HEK293 (cell line): ENCODE results near the gene GHRH.

Experiments
- CTCF ChIA-PET: fragments of 350-600 bp; formaldehyde crosslinking; extraction: SDS; loops from one replicate; lab custom pipeline; 2021; ENCODE audit warnings: antibody characterized with exemption; lab: Yijun Ruan, JAX
- POLR2A ChIA-PET: fragments of 300-600 bp; formaldehyde crosslinking; extraction: SDS; loops from one replicate; lab custom pipeline; 2020; ENCODE audit warnings: antibody characterized with exemption, inconsistent platforms; lab: Yijun Ruan, JAX
- H3K27ac ChIP-seq: fragments of 200-500 bp; sonication (Bioruptor generic); 2 replicates; pipeline ENCODE4 v1.5.1; 2014; ENCODE audit warnings: low read depth, low read length, control low read depth, inconsistent platforms; ENCODE audit errors: extremely low read depth
- H3K36me3 ChIP-seq, 2 experiments: fragments of 200-500 bp in 1 of 2; sonication (Bioruptor generic) in 1 of 2; 1 replicate in 1 of 2; 2 replicates in 1 of 2; pipeline ENCODE4 v1.5.1; 2014 to 2017; ENCODE audit warnings: inconsistent platforms in 2 of 2, low read length in 2 of 2; ENCODE audit not compliant: control insufficient read depth in 2 of 2, insufficient read depth in 1 of 2
- H3K4me1 ChIP-seq: fragments of 200-500 bp; sonication (Bioruptor generic); 2 replicates; pipeline ENCODE4 v1.5.1; 2014; ENCODE audit warnings: mild to moderate bottlenecking, low read length, inconsistent platforms; ENCODE audit not compliant: control insufficient read depth, insufficient read depth
- H3K4me3 ChIP-seq: 2 replicates; pipeline ENCODE4 v1.5.1; 2011; ENCODE audit warnings: low read depth, mild to moderate bottlenecking, control low read depth, low read length, moderate library complexity
- H3K9me3 ChIP-seq: fragments of 200-500 bp; sonication (Bioruptor generic); 2 replicates; pipeline ENCODE4 v1.5.1; 2014; ENCODE audit warnings: low read depth, low read length, inconsistent platforms; ENCODE audit not compliant: control insufficient read depth, insufficient read depth
- REST ChIP-seq: fragments of 450-650 bp; formaldehyde crosslinking; IDR thresholded peaks from 2 replicates; pipeline ENCODE4 v1.5.1; 2016; ENCODE audit warnings: missing biosample characterization, missing genetic modification characterization
- SETDB1 ChIP-seq: IDR thresholded peaks from one replicate; pipeline ENCODE4 v1.6.1; 2017; ENCODE audit warnings: mild to moderate bottlenecking, low read length, moderate library complexity, mixed read lengths; ENCODE audit not compliant: insufficient read length
- TCF7L2 ChIP-seq: IDR thresholded peaks from 2 replicates; pipeline ENCODE4 v1.6.1; 2011; ENCODE audit warnings: low read depth, mild to moderate bottlenecking, inconsistent platforms, low read length, moderate library complexity, borderline replicate concordance
- TRIM28 ChIP-seq: IDR thresholded peaks from 2 replicates; pipeline ENCODE4 v1.6.1; 2011; ENCODE audit warnings: low read length, control low read depth, borderline replicate concordance
- ZNF211 ChIP-seq: fragments of 450-650 bp; formaldehyde crosslinking; IDR thresholded peaks from 2 replicates; pipeline ENCODE4 v1.5.1; 2016; ENCODE audit warnings: low read depth, missing biosample characterization, missing genetic modification characterization
- ZNF404 ChIP-seq: fragments of 450-650 bp; formaldehyde crosslinking; IDR thresholded peaks from 2 replicates; pipeline ENCODE4 v1.5.1; 2017; ENCODE audit warnings: missing biosample characterization, missing genetic modification characterization
- ZNF416 ChIP-seq: fragments of 450-650 bp; formaldehyde crosslinking; IDR thresholded peaks from 2 replicates; pipeline ENCODE4 v1.5.1; 2016; ENCODE audit warnings: missing biosample characterization, missing genetic modification characterization
- ZNF48 ChIP-seq: fragments of 450-650 bp; formaldehyde crosslinking; IDR thresholded peaks from 2 replicates; pipeline ENCODE4 v1.5.1; 2016; ENCODE audit warnings: missing biosample characterization, missing genetic modification characterization
- ZNF555 ChIP-seq: fragments of 450-650 bp; formaldehyde crosslinking; conservative IDR thresholded peaks from 2 replicates; pipeline ENCODE4 v1.5.1; 2017; ENCODE audit warnings: missing biosample characterization, mild to moderate bottlenecking, missing genetic modification characterization, inconsistent platforms
- ZNF596 ChIP-seq: fragments of 450-650 bp; IDR thresholded peaks from 2 replicates; pipeline ENCODE4 v1.5.0; 2018; ENCODE audit warnings: missing biosample characterization, mild to moderate bottlenecking, missing genetic modification characterization, moderate library complexity
- ZNF654 ChIP-seq: fragments of 450-650 bp; formaldehyde crosslinking; IDR thresholded peaks from 2 replicates; pipeline ENCODE4 v1.5.1; 2016; ENCODE audit warnings: low read depth, missing biosample characterization, missing genetic modification characterization
- ZSCAN16 ChIP-seq: fragments of 450-650 bp; formaldehyde crosslinking; IDR thresholded peaks from 2 replicates; pipeline ENCODE4 v1.5.1; 2016; ENCODE audit warnings: missing biosample characterization, missing genetic modification characterization
- TF ChIP-seq, protein P1 (sequence below): fragments of 450-650 bp; formaldehyde crosslinking; IDR thresholded peaks from 2 replicates; pipeline ENCODE4 v1.5.1; 2016; ENCODE audit warnings: missing biosample characterization, missing genetic modification characterization
- TF ChIP-seq, protein P2 (sequence below): fragments of 450-650 bp; formaldehyde crosslinking; conservative IDR thresholded peaks from 2 replicates; pipeline ENCODE4 v1.5.1; 2016; ENCODE audit warnings: low read depth, missing biosample characterization, missing genetic modification characterization
- TF ChIP-seq, protein P3 (sequence below): fragments of 450-650 bp; formaldehyde crosslinking; IDR thresholded peaks from 2 replicates; pipeline ENCODE4 v1.5.1; 2016; ENCODE audit warnings: missing biosample characterization, missing genetic modification characterization, borderline replicate concordance

Gene GHRH

DNA sequence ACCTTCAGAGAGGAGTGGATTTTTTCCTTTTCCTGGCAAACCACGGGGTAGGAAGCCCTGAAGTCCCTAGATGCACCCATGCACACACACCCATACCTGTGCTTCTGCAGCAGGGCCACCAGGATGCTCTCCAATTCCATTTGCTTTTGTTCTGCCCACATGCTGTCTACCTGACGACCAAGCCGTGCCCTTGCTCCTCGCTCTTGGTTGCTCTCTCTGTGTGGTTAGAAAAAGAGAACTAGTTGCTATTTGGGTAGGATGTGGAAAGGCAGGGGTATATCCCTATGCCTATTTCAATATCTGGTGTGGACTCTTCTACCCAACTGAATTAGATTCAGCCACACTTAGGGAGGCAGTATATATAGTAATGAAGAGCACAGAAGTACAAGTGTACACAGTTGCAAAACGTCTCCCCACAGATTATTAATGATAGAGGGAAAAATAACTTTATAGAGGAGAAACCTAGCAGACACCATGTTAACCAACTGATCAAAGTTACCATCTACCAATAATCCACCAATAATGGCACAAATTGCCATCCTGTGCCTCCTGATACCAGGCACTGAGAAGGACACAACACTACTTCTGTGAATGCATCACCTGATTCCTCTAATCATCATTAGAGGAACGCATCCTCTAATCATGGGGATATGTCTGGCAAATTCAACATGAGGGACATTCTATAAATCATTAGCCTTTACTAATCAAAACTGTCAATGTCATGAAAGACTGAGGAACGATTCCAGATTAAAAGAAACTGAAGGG, 7.3 kb downstream of the GHRH start:
- Histone ChIP-seq H3K36me3 (no peaks in the 10 kb centered on the region), H3K27ac (no peak overlapping the region)
- CTCF ChIA-PET = interaction anchor here (0.7 kb wide), 1 partner anchor 16 kb away, joined by 3 read pairs; no protein-coding TSS in a partner anchor

DNA sequence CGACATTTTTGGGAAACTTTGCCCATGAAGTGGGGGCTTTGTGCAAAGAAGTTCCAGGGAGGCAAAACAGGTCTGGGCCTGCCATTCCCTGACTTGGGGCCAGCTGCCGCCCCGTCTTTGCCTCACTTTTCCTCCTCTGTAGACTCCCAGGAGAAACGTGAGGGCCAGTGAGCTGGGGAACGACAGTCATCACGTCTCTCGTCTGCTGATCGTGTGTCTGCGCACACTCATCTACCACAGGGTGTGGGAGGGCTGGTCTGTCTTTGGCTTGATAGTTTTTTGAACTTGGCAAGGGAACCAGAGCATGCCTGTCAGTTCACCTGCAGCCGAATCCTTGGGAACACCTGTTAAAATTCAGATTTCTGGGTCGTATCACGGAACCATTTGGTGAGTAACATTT, 8.5 kb downstream of the GHRH start:
- Histone ChIP-seq H3K9me3 (no peaks in the 10 kb centered on the region), H3K4me1 (no peaks in the 10 kb centered on the region), H3K36me3 (no peaks in the 10 kb centered on the region)
- POLR2A ChIA-PET = no interaction called here
- CTCF ChIA-PET = no interaction called here
- TF ChIP-seq, protein P1, sequence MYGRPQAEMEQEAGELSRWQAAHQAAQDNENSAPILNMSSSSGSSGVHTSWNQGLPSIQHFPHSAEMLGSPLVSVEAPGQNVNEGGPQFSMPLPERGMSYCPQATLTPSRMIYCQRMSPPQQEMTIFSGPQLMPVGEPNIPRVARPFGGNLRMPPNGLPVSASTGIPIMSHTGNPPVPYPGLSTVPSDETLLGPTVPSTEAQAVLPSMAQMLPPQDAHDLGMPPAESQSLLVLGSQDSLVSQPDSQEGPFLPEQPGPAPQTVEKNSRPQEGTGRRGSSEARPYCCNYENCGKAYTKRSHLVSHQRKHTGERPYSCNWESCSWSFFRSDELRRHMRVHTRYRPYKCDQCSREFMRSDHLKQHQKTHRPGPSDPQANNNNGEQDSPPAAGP (tag by site-specific recombination) = no peak
- TF ChIP-seq ZSCAN16 (no peak), ZNF48 (tag by site-specific recombination) (no peak), ZNF596 (tag by site-specific recombination) (no peak), TCF7L2 (no peak), ZNF404 (tag by site-specific recombination) (no peak), ZNF654 (no peak)
- TF ChIP-seq, protein P2, sequence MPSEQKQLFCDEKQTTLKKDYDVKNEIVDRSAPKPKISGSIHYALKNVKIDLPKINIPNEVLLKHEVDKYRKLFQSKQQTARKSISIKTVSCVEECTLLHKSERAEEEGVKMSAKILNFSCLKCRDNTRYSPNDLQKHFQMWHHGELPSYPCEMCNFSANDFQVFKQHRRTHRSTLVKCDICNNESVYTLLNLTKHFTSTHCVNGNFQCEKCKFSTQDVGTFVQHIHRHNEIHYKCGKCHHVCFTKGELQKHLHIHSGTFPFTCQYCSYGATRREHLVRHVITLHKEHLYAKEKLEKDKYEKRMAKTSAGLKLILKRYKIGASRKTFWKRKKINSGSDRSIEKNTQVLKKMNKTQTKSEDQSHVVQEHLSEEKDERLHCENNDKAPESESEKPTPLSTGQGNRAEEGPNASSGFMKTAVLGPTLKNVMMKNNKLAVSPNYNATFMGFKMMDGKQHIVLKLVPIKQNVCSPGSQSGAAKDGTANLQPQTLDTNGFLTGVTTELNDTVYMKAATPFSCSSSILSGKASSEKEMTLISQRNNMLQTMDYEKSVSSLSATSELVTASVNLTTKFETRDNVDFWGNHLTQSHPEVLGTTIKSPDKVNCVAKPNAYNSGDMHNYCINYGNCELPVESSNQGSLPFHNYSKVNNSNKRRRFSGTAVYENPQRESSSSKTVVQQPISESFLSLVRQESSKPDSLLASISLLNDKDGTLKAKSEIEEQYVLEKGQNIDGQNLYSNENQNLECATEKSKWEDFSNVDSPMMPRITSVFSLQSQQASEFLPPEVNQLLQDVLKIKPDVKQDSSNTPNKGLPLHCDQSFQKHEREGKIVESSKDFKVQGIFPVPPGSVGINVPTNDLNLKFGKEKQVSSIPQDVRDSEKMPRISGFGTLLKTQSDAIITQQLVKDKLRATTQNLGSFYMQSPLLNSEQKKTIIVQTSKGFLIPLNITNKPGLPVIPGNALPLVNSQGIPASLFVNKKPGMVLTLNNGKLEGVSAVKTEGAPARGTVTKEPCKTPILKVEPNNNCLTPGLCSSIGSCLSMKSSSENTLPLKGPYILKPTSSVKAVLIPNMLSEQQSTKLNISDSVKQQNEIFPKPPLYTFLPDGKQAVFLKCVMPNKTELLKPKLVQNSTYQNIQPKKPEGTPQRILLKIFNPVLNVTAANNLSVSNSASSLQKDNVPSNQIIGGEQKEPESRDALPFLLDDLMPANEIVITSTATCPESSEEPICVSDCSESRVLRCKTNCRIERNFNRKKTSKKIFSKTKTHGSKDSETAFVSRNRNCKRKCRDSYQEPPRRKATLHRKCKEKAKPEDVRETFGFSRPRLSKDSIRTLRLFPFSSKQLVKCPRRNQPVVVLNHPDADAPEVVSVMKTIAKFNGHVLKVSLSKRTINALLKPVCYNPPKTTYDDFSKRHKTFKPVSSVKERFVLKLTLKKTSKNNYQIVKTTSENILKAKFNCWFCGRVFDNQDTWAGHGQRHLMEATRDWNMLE (tag by site-specific recombination) = no peak
- TF ChIP-seq, protein P3, sequence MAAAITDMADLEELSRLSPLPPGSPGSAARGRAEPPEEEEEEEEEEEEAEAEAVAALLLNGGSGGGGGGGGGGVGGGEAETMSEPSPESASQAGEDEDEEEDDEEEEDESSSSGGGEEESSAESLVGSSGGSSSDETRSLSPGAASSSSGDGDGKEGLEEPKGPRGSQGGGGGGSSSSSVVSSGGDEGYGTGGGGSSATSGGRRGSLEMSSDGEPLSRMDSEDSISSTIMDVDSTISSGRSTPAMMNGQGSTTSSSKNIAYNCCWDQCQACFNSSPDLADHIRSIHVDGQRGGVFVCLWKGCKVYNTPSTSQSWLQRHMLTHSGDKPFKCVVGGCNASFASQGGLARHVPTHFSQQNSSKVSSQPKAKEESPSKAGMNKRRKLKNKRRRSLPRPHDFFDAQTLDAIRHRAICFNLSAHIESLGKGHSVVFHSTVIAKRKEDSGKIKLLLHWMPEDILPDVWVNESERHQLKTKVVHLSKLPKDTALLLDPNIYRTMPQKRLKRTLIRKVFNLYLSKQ (tag by site-specific recombination) = no peak
- TF ChIP-seq, all 188 proteins: peak for 0
- no peak overlapping the region for H3K4me3 ChIP-seq
- no peak overlapping the region for H3K27ac ChIP-seq

More for the DNA sequence above, 7.3 kb downstream of the GHRH start:
- Histone ChIP-seq H3K4me1 (no peaks in the 10 kb centered on the region), H3K4me3 (no peak overlapping the region), H3K9me3 (no peaks in the 10 kb centered on the region)
- POLR2A ChIA-PET = no interaction called here
- TF ChIP-seq ZNF555 (tag by site-specific recombination) (no peak), SETDB1 (peak; percentile 65), ZNF416 (tag by site-specific recombination) (no peak), ZNF211 (tag by site-specific recombination) (no peak), REST (no peak), TRIM28 (peak; percentile 74; the same call in 1 of the 2 replicates)
